Measurements from ENCODE around the gene FASTK.
A peak's percentile ranks its signal among the peaks of the same experiment; 100 is the strongest.

The FASTK gene, protein sequence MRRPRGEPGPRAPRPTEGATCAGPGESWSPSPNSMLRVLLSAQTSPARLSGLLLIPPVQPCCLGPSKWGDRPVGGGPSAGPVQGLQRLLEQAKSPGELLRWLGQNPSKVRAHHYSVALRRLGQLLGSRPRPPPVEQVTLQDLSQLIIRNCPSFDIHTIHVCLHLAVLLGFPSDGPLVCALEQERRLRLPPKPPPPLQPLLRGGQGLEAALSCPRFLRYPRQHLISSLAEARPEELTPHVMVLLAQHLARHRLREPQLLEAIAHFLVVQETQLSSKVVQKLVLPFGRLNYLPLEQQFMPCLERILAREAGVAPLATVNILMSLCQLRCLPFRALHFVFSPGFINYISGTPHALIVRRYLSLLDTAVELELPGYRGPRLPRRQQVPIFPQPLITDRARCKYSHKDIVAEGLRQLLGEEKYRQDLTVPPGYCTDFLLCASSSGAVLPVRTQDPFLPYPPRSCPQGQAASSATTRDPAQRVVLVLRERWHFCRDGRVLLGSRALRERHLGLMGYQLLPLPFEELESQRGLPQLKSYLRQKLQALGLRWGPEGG

DNA sequence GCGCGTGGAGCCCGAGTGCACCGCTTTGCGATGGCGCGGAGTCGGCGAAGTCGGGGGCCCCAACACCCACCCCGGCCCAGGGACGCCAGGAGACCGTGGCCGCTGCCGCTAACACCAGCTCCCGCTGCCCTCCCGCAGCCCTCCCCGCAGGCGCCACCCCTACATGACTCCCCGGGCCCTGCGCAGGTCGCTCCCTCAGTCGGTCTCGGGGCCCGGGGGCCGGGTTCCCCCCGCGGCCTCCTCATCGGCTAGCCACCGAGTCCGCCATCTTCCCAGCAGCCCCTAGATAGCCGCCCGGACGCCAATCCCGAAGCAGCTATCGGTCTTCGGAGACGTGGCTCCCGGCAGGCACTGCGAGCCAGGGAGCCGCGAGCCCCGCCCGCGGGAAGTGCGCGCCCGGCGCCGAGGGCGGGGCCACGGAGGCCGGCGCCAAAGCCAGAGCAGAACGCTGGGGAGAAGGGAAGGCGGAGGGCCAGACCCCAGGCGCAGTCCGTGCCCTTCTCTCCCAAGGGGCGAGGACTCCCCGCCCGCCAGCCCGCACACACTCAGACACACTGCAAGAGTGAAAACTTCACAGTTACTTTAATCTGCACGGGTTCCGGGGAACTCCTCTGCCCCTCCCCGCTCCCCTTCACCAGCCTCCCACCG is at the start of gene FASTK:
FASTK (minus strand) TSS at position 288 of the 648 bp plus-strand sequence; CDS start at position 245, 43 bp downstream.
- DNase-seq (ENCODE audit: low read depth): peak; percentile 83

DNA sequence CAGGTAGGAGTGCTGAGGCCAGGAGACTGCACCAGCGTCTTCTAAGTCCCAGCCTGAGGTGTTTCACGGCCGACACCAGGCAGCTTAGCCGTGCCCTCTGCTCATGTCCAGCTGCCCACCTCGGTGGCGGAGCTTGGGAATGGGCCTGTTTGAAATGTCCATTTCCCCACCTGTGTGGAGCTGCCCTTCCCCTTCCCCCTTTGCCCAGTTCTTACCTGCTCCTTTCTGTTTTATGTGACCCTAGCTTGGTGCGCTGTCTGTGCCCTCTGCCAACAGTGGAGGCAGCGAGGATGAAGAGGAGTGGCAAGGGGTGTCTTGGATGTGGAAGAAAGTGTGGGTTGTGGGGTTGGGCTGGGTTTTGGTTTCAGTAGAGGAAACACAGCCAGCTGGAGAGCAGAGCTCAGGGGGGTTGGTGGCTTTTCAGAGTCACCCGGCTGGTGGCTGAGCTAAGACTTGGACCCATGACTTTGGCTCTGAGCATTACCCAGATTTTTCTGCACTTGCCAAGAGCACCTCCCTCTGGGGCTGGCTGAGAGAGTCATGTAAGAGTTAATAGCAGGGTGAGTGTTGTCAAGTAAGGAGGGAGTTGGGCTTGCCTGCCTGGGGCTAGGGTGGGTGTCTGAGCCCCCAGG is 49.5 kb upstream of the FASTK start:
- DNase-seq (ENCODE audit: low read depth): no peak

DNA sequence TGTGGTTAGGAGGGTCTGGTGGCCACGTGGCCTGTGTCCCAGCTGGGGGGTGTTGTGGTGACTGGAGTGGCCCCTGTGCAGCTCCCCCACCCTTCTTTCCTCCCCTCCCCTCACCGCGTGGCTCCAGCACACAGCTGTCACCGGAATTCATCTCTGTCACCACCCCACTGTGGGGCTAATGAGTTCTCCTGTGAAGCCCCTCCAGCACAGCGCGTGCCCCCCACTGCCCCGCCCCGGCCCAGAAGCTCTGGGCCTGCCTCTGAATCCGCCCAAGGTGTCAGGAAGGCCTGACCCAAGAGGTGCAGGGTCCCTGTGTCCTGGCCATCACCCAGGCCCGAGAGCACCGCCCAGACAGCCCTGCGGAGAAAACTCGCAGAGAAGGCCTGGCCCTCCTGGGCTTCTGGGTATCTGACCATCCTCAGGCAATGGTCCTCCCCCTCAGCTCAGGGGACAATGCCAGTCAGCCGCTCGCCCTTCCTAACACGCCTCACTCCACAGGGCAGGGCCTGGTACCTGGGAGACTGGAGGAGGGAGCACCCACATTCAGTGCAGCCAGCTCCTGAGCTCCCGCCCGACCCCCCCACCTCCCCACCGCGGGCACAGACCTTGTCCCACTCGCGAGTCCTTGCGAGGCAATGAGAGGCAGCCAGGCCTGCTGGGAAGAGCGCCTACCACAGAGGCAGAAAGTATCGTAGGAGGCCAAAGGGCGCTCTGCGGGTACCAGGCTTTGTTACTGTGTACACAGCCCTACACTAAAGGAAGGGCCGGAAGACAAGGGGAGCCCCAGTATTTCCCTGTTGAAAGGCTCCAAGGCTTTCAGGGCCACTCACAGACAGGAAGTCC is 48.7 kb upstream of the FASTK start:
- DNase-seq (ENCODE audit: low read depth): no peak

DNA sequence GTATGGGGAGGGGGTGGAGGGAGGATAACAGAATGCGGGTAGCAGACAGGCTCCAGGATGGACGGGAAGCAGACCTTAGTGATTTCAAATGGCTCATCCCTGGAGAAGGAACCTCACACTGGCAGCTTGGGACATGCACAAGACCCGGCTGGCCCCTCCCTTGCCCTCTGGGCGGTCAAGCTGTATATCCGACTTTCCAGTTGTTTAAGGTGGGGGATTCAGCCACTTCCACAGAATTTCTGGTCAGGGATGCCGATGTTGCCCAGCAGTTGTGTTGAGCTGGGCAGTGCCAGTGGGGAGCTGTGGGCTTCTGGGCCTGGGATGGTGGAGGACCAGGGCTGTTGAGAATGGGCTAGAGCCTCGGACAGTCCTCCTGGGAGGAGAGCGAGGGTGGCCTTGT is 48.1 kb upstream of the FASTK start:
- DNase-seq (ENCODE audit: low read depth): no peak

DNA sequence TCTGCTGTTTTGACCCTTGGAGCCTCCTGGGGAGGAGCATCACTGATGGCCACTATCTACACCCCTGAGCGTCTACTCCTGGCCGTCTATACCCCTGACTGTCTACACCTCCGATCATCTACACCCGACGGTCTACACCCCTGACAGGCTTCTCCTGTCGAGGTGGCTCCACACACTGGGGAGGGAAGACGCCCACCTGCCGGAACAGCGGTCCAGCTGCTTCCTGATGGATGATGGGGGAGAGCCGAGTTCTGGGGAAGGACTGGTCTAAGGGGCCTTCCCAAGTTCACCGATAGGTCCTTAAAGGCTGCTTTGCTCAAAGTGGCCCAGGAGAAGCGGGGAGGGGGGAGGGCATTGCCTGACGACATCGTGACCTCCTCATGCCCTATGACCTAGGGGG is 47.5 kb upstream of the FASTK start:
- no peak for DNase-seq (ENCODE audit: low read depth)

DNA sequence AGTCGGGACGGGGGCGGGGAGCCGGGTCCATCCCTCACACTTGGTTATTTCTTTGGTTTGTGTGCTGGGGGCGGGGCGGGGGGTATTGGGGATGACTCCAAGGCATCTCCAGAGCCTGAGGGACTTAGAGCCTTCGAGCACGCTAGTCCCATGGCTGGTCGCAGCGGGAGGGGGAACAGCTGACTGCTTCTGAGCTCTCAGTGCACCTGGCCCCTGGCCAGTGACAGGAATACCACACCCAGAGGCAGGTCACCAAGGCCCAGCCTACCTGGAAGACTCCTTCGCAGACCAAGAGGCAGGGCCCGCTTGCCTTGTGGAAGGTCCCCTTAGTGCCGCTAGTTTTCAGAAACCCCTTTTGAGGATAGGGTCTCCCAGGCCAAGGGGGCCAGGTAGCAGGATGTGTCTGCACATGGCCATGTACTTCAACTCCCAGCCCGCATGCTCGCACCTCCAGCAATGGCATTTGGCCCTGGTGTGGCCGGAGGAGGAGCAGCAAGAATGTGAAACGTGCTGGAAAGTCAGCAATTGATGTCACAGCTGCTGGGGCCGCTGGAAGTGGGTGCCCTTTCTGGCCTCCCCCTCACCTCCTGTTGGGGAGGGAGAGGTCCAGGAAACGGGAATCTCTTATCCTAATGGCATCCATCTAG is 46.0 kb upstream of the FASTK start:
- DNase-seq (ENCODE audit: low read depth): no peak

DNA sequence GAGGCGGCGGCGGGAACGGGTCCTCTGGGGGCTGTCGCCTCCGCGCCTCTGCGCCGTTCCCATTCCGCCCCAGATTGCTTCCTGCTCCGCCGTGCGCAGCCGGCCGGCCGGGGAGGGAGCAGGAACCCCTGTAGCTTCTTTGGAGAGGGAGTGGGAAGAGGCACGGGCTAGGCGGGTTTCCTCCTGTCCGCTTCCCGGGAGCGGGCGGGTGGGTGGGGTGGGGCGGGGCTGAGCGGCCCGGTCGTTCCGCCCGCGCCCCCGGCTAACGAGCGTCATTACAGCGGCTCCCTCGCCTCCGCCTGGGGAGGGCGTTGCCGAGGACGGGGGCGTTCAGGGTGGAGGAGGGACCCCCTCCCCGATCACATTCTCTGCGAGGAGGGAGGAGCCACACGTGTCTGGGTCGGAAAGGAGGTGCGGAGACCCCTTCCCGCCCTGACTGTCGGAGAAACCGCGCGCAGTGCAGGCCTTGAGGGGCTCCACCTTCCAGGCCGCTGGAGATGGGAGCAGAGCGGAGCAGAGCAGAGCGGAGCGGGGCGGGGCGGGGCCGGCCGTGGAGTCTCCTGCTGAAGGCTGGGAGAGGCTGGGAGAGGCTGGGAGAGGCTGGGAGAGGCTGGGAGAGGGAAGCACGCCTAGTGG is 45.4 kb upstream of the FASTK start:
- DNase-seq (ENCODE audit: low read depth): no peak

DNA sequence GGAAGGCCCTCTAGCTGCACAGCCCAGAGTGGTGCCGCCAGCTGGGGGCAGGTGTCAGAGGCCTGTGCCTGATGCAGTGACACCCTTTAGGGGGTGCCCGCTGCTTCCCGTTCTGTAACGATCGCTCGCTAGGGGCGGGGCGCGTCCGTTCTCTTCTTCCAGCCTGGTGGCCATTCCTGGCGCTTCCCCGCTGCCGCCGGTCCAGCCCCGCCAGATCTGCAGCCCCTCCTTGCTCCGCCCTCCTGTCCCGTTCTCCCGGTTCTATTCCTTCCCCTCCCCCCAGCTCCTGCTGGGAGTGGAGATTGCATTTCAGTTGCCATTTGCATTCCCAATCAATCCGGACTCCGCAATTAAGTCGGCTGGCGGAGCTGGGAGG is 44.8 kb upstream of the FASTK start:
- no peak for DNase-seq (ENCODE audit: low read depth)

DNA sequence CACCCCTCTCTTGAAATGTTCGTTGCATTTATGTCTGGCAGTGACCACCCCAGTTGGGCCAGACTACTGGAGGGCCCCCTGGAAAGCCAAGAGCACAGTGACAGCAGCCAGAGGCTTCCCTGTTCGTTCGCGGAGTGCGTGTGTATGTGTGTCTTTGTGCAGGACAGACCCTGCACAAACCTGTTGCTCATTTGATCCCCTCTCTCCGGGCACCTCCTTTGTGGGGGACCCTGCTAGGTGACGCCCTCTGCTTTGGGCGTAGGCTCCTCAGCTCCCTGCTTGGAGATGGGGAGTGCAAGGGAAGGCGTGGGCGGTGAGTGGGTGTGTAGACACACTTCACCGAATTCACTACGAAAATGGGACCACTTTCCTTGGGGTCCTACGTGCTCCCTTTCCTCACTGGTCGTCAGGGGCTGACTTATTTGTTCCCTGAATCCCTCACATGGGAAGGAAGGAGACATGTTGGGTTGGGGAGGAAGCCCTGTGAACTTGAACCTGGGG is 44.3 kb upstream of the FASTK start:
- no peak for DNase-seq (ENCODE audit: low read depth)

DNA sequence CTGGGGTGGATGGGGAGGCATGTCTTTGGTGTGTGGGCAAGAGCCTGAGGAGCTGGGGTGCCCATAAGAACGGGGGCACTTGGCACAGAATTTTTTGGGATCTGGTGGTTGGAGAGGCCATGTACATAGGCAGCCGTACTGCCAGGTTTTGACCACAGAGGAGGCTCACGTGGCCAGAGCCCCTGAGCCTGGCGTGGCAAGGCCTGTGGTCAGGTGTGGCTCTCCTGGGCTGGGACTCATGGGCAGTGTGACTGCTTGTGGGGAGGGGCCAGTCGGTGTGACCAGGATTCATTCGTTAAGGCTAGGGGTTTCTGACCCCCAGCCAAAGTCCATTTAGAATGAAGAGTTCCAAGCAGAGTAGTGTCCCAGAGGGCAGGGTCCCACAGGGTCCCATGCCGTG is 43.9 kb upstream of the FASTK start:
- DNase-seq (ENCODE audit: low read depth): no peak

DNA sequence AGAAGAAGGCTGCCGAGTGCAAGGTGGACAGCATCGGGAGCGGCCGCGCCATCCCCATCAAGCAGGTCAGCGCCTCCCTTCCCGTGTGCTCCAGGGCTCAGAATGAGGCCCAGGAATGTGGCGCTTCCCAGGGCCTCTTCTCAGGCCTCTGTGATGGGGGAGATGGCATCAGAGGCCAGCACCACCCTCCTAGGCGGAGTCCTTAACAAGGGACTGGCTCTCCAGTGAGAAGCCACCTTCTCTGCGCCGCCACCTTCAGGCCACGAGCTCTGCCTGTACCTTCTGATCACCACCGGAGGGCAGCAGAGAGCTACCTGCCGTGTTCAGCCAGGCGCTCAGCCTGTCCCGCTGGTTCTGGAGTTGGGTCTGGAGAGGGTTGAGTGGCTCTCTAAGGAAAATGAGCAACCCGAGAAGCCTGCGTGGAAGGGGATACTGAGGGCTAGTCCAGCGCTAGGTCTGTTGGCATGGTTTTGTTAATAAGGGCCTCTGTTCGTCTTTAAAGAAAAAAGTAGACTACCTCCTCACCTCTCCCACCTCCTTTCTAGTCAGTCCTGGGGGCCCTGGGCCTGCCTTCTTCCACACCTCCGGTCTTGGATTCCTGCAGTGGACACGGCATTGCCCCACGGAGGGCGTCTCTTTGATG is 43.3 kb upstream of the FASTK start:
- peak; percentile 68 for DNase-seq (ENCODE audit: low read depth)

DNA sequence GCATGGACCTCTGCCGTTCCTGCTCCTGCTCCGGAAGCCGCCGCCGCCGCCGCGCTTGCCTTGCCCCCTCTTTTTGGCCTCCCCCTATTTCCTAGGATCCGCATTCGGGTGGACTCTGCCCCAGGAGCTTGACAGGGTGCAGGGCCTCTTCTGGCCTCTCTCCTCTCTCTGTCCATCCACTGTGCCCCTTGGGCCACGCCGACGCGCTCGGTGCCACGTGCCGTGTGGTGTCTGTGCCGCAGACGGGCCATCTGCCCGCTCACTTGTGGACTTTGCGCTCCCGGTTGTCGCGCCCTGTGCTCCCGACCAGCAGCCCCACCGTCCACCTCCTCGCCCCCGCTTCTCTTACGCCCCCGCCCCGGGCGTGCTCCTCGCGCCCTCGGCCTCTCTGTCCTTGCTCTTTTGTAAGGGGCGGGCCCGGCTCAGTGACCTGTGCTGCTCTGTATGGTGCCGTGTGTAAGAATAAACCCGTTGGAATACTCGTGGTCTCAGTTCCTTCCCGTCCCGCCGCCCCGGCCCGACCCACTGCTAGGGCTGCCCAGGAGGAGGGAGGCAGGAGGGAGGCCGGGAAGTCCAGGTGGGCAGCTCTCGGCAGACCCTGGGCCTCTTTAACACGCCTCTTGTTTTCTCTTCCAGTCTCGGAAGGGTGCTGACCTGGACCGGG is 42.7 kb upstream of the FASTK start:
- no peak for DNase-seq (ENCODE audit: low read depth)

DNA sequence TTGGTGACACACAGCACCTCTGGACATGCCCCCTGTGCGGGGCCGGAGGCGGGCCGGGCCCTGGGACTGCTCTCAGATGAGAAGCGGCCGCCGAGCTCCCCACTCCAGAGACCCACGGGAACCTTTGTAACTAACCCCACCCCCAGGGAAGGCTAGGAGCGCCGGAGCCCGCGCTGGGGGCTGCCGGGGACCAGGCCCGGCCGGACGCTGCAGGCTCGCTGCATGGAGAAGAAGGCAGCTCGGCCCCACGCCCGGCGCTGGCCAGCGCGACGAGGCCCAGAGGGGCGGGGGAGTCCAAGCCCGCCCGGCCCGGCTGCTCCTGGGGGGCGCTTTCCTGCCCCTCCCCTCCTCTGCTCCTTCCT is 42.2 kb upstream of the FASTK start:
- DNase-seq (ENCODE audit: low read depth): no peak

DNA sequence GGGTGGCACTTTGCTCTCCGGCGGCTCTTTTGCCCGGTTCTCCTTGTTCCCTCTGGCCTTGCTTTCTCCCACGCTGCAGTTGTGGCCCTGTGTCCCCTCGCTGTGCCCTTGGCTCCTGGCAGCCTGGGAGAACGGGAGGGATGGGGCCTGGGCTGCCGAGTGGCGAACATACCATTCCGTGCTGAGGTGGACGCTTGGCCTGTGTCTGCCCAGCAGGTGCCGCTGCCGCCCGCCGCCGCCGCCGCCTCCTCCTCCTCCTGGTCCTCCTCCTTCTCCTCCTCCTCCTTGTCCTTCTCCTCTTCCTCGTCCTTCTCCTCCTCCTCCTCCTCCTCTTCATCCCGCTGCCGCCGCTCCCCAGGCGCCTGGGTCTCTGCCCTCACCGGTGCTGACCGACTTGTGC is 41.7 kb upstream of the FASTK start:
- DNase-seq (ENCODE audit: low read depth): no peak

DNA sequence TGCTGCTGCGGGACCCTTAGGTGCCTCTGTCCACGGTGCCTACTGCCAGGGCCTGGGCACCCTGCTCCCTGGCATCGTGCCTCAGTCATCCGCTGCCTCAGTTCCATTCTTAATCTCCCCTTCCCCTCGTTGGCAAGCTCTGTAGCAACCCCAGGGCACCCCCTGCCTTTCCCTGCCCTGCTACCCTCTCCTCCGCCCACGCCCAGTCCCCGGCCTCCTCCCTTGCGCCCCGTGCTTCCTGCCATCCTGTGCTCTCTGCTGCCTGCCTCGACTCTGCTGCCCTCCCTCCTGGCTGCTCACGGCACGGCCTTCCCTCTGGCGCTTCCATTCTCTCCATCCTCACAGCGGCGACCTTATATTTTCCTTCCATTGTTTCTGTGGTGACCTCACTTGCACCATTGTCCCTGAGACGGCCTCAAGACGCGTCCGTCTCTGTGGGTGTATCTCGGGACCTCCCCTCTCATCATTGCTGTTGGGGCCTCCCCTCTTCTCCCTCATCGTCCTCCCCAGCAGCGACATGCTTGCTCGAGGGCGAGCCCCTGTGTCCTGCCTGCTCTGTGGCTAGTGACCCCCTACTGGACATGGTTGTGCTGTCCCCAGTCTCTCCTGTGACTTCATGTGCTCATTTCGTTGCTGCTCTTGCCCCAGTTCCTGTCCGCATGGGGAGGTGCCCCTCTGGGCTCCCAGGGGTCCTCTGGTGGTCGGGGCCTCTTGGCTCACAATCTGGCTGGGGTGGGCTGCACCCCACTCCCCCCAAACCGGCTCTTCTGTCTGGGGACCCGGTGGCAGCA is 41.0 kb upstream of the FASTK start:
- no peak for DNase-seq (ENCODE audit: low read depth)

DNA sequence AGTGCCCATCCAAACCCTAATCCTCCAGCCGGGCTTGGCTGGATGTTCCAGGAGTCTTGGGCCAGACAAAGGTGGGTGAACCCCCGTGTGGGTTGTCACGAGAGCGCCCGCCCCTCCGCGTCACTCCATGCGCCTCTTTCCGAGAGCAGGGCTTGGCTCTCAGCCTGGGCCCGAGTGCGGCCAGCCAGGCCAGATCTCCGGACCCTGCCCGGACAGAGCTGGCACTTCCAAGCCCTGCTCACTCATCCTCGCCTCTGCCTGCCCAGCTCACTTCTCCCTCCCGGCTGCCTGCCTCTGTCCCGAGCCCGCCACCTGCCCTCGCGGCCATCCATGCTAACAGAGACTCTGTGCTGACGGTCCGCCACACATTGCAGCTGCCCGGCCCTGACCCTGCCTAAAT is 40.3 kb upstream of the FASTK start:
- no peak for DNase-seq (ENCODE audit: low read depth)

DNA sequence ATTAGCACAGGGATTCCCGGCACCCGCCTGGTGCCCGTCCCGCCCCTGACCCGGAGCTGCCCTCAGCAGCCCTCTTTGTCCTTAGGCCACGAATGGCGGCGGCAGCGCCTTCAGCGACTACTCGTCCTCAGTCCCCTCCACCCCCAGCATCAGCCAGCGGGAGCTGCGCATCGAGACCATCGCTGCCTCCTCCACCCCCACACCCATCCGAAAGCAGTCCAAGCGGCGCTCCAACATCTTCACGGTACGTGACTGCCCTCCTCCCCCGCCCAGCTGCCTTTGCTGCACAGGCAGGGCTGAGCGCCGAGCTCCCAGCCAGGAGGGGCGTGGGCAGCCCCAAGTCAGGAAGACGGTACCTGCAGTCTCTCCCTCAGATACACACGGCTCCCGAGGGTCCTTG is 39.3 kb upstream of the FASTK start:
- DNase-seq (ENCODE audit: low read depth): no peak

DNA sequence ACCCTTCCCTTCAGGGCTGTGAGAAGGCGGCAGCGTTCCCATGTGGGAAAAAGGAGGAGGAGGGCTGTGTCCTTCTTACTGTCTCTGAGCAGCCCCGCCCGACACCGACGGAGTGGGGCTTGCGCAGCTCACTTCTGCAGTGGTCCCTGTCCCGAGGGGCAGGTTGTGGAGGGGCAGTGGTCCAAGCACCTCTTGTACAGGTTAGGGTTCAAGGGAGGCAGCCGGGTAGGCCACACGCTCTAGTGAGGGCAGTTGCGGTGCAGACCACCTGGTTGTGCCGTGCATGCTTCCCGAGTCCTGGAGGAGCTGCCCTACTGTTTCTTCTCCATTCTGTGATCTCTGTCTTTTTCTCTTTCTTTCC is 38.4 kb upstream of the FASTK start:
- DNase-seq (ENCODE audit: low read depth): no peak
